ENCODE measurements around the gene USP17L25.
"Not testable (repeated sequence)": the region's sequence is repeated elsewhere in the genome, so short reads cannot be mapped to it uniquely, and the experiment has no call there.

The USP17L25 gene

GRCh38 chr4:9329611-9330010 lies at the start of gene USP17L25:
Gene USP17L25 (plus strand): TSS chr4:9329911. CDS start chr4:9329911, 0 bp downstream.
- H3K4me1 ChIP-seq (ENCODE audit: control insufficient read depth, insufficient read depth, low read length); H3K9ac ChIP-seq (ENCODE audit: low read length); H3K36me3 ChIP-seq (ENCODE audit: control insufficient read depth, insufficient read depth, low read length); H3K4me3 ChIP-seq (ENCODE audit: low read length); H3K27ac ChIP-seq (ENCODE audit: low read depth, low read length); H3K27me3 ChIP-seq (ENCODE audit: control insufficient read depth, insufficient read depth, low read length): not testable (repeated sequence)

GRCh38 chr4:9324191-9324590 lies 5.5 kb upstream of the USP17L25 start:
- H3K27me3 ChIP-seq (ENCODE audit: control insufficient read depth, insufficient read depth, low read length); H3K36me3 ChIP-seq (ENCODE audit: control insufficient read depth, insufficient read depth, low read length); H3K27ac ChIP-seq (ENCODE audit: low read depth, low read length): not testable (repeated sequence)

GRCh38 chr4:9324865-9325264 lies 4.8 kb upstream of the USP17L25 start, which contains the start of gene USP17L24:
Gene USP17L24 (plus strand): TSS chr4:9325165. CDS start chr4:9325165, 0 bp downstream.
- H3K27ac ChIP-seq (ENCODE audit: low read depth, low read length); H3K27me3 ChIP-seq (ENCODE audit: control insufficient read depth, insufficient read depth, low read length); H3K36me3 ChIP-seq (ENCODE audit: control insufficient read depth, insufficient read depth, low read length); H3K9ac ChIP-seq (ENCODE audit: low read length); H3K4me1 ChIP-seq (ENCODE audit: control insufficient read depth, insufficient read depth, low read length); H3K4me3 ChIP-seq (ENCODE audit: low read length): not testable (repeated sequence)

More at GRCh38 chr4:9324191-9324590, 5.5 kb upstream of the USP17L25 start:
- H3K9ac ChIP-seq (ENCODE audit: low read length); H3K4me1 ChIP-seq (ENCODE audit: control insufficient read depth, insufficient read depth, low read length); H3K4me3 ChIP-seq (ENCODE audit: low read length): not testable (repeated sequence)

GRCh38 chr4:9334358-9334757 lies 4.6 kb downstream of the USP17L25 start, which contains the start of gene USP17L26:
Gene USP17L26 (plus strand): TSS chr4:9334658. CDS start chr4:9334658, 0 bp downstream.
- H3K4me1 ChIP-seq (ENCODE audit: control insufficient read depth, insufficient read depth, low read length); H3K4me3 ChIP-seq (ENCODE audit: low read length); H3K36me3 ChIP-seq (ENCODE audit: control insufficient read depth, insufficient read depth, low read length); H3K9ac ChIP-seq (ENCODE audit: low read length); H3K27me3 ChIP-seq (ENCODE audit: control insufficient read depth, insufficient read depth, low read length); H3K27ac ChIP-seq (ENCODE audit: low read depth, low read length): not testable (repeated sequence)

- H3K9ac ChIP-seq (ENCODE audit: low read length); H3K27me3 ChIP-seq (ENCODE audit: control insufficient read depth, insufficient read depth, low read length); H3K27ac ChIP-seq (ENCODE audit: low read depth, low read length); H3K36me3 ChIP-seq (ENCODE audit: control insufficient read depth, insufficient read depth, low read length); H3K4me3 ChIP-seq (ENCODE audit: low read length); H3K4me1 ChIP-seq (ENCODE audit: control insufficient read depth, insufficient read depth, low read length): not testable (repeated sequence)
Measured at GRCh38 chr4:9339103-9339502, 9.4 kb downstream of the USP17L25 start, which contains the start of gene USP17L5. Gene USP17L5 (plus strand): TSS chr4:9339403. CDS start chr4:9339403, 0 bp downstream.

- not testable (repeated sequence) for H3K9ac ChIP-seq (ENCODE audit: low read length); H3K4me3 ChIP-seq (ENCODE audit: low read length)
Measured at GRCh38 chr4:9343848-9344247, 14.1 kb downstream of the USP17L25 start, which contains the start of gene USP17L27. Gene USP17L27 (plus strand): TSS chr4:9344148. CDS start chr4:9344148, 0 bp downstream.

GRCh38 chr4:9348593-9348992 lies 18.9 kb downstream of the USP17L25 start, which contains the start of gene USP17L28:
Gene USP17L28 (plus strand): TSS chr4:9348893. CDS start chr4:9348893, 0 bp downstream.
- H3K27ac ChIP-seq (ENCODE audit: low read depth, low read length); H3K27me3 ChIP-seq (ENCODE audit: control insufficient read depth, insufficient read depth, low read length); H3K4me1 ChIP-seq (ENCODE audit: control insufficient read depth, insufficient read depth, low read length); H3K4me3 ChIP-seq (ENCODE audit: low read length); H3K9ac ChIP-seq (ENCODE audit: low read length); H3K36me3 ChIP-seq (ENCODE audit: control insufficient read depth, insufficient read depth, low read length): not testable (repeated sequence)

More at GRCh38 chr4:9343848-9344247, 14.1 kb downstream of the USP17L25 start, which contains the start of gene USP17L27:
- H3K27me3 ChIP-seq (ENCODE audit: control insufficient read depth, insufficient read depth, low read length); H3K27ac ChIP-seq (ENCODE audit: low read depth, low read length); H3K36me3 ChIP-seq (ENCODE audit: control insufficient read depth, insufficient read depth, low read length); H3K4me1 ChIP-seq (ENCODE audit: control insufficient read depth, insufficient read depth, low read length): not testable (repeated sequence)

GRCh38 chr4:9350866-9351265 lies 21.2 kb downstream of the USP17L25 start:
- H3K27ac ChIP-seq (ENCODE audit: low read depth, low read length); H3K9ac ChIP-seq (ENCODE audit: low read length); H3K36me3 ChIP-seq (ENCODE audit: control insufficient read depth, insufficient read depth, low read length); H3K27me3 ChIP-seq (ENCODE audit: control insufficient read depth, insufficient read depth, low read length); H3K4me1 ChIP-seq (ENCODE audit: control insufficient read depth, insufficient read depth, low read length); H3K4me3 ChIP-seq (ENCODE audit: low read length): not testable (repeated sequence)

- not testable (repeated sequence) for H3K4me3 ChIP-seq (ENCODE audit: low read length); H3K4me1 ChIP-seq (ENCODE audit: control insufficient read depth, insufficient read depth, low read length); H3K27ac ChIP-seq (ENCODE audit: low read depth, low read length); H3K9ac ChIP-seq (ENCODE audit: low read length); H3K36me3 ChIP-seq (ENCODE audit: control insufficient read depth, insufficient read depth, low read length); H3K27me3 ChIP-seq (ENCODE audit: control insufficient read depth, insufficient read depth, low read length)
Measured at GRCh38 chr4:9353338-9353737, 23.6 kb downstream of the USP17L25 start, which contains the start of gene USP17L29. Gene USP17L29 (plus strand): TSS chr4:9353638. CDS start chr4:9353638, 0 bp downstream.

GRCh38 chr4:9362829-9363228 lies 33.1 kb downstream of the USP17L25 start, which contains the start of gene USP17L30:
Gene USP17L30 (plus strand): TSS chr4:9363129. CDS start chr4:9363129, 0 bp downstream.
- H3K36me3 ChIP-seq (ENCODE audit: control insufficient read depth, insufficient read depth, low read length); H3K27ac ChIP-seq (ENCODE audit: low read depth, low read length); H3K9ac ChIP-seq (ENCODE audit: low read length); H3K4me1 ChIP-seq (ENCODE audit: control insufficient read depth, insufficient read depth, low read length); H3K4me3 ChIP-seq (ENCODE audit: low read length); H3K27me3 ChIP-seq (ENCODE audit: control insufficient read depth, insufficient read depth, low read length): not testable (repeated sequence)

GRCh38 chr4:9379881-9380280 lies 50.2 kb downstream of the USP17L25 start:
- not testable (repeated sequence) for H3K27ac ChIP-seq (ENCODE audit: low read depth, low read length); H3K9ac ChIP-seq (ENCODE audit: low read length); H3K36me3 ChIP-seq (ENCODE audit: control insufficient read depth, insufficient read depth, low read length); H3K27me3 ChIP-seq (ENCODE audit: control insufficient read depth, insufficient read depth, low read length); H3K4me3 ChIP-seq (ENCODE audit: low read length); H3K4me1 ChIP-seq (ENCODE audit: control insufficient read depth, insufficient read depth, low read length)

Measured in rectal smooth muscle tissue (tissue), 1 donor.